ENCODE results near the gene KCNH1.

The KCNH1 gene

GRCh38 chr1:210898473-210898872 is 235.5 kb downstream of the KCNH1 start:
- no peak for DNase-seq (ENCODE audit: extremely low read depth in 1 of 2, low read depth in 1 of 2)

- DNase-seq (ENCODE audit: extremely low read depth in 1 of 2, low read depth in 1 of 2), result no peak
Measured at GRCh38 chr1:210883821-210884220, 250.1 kb downstream of the KCNH1 start.

- DNase-seq (ENCODE audit: extremely low read depth in 1 of 2, low read depth in 1 of 2), result no peak
Measured at GRCh38 chr1:210882414-210883221, 251.3 kb downstream of the KCNH1 start.

GRCh38 chr1:210878564-210878963 is 255.4 kb downstream of the KCNH1 start:
- DNase-seq (ENCODE audit: extremely low read depth in 1 of 2, low read depth in 1 of 2), result no peak

GRCh38 chr1:210876275-210876674 is 257.7 kb downstream of the KCNH1 start:
- DNase-seq (ENCODE audit: extremely low read depth in 1 of 2, low read depth in 1 of 2), result no peak

GRCh38 chr1:210866532-210866931 is 267.4 kb downstream of the KCNH1 start:
- no peak for DNase-seq (ENCODE audit: extremely low read depth in 1 of 2, low read depth in 1 of 2)

GRCh38 chr1:210857705-210858104 is 276.2 kb downstream of the KCNH1 start:
- DNase-seq (ENCODE audit: extremely low read depth in 1 of 2, low read depth in 1 of 2), result no peak

- no peak for DNase-seq (ENCODE audit: extremely low read depth in 1 of 2, low read depth in 1 of 2)
Measured at GRCh38 chr1:210857146-210857663, 276.7 kb downstream of the KCNH1 start.

GRCh38 chr1:210855440-210855839 is 278.5 kb downstream of the KCNH1 start:
- no peak for DNase-seq (ENCODE audit: extremely low read depth in 1 of 2, low read depth in 1 of 2)

- DNase-seq (ENCODE audit: extremely low read depth in 1 of 2, low read depth in 1 of 2), result no peak
Measured at GRCh38 chr1:210853276-210853675, 280.7 kb downstream of the KCNH1 start.

GRCh38 chr1:210850556-210850955 is 283.4 kb downstream of the KCNH1 start:
- DNase-seq (ENCODE audit: extremely low read depth in 1 of 2, low read depth in 1 of 2), result no peak

- DNase-seq (ENCODE audit: extremely low read depth in 1 of 2, low read depth in 1 of 2), result no peak
Measured at GRCh38 chr1:210848474-210848873, 285.5 kb downstream of the KCNH1 start.

GRCh38 chr1:210841926-210842625 is 291.9 kb downstream of the KCNH1 start:
- no peak for DNase-seq (ENCODE audit: extremely low read depth in 1 of 2, low read depth in 1 of 2)

GRCh38 chr1:210830034-210831028 is 303.6 kb downstream of the KCNH1 start:
- no peak for DNase-seq (ENCODE audit: extremely low read depth in 1 of 2, low read depth in 1 of 2)

- no peak for DNase-seq (ENCODE audit: extremely low read depth in 1 of 2, low read depth in 1 of 2)
Measured at GRCh38 chr1:210828996-210829596, 304.9 kb downstream of the KCNH1 start.

- no peak for DNase-seq (ENCODE audit: extremely low read depth in 1 of 2, low read depth in 1 of 2)
Measured at GRCh38 chr1:210827481-210827880, 306.5 kb downstream of the KCNH1 start.

- DNase-seq (ENCODE audit: extremely low read depth in 1 of 2, low read depth in 1 of 2), result no peak
Measured at GRCh38 chr1:210826686-210827085, 307.3 kb downstream of the KCNH1 start.

- DNase-seq (ENCODE audit: extremely low read depth in 1 of 2, low read depth in 1 of 2), result no peak
Measured at GRCh38 chr1:210822932-210823331, 311.0 kb downstream of the KCNH1 start.

GRCh38 chr1:210822241-210822640 is 311.7 kb downstream of the KCNH1 start:
- no peak for DNase-seq (ENCODE audit: extremely low read depth in 1 of 2, low read depth in 1 of 2)

- DNase-seq (ENCODE audit: extremely low read depth in 1 of 2, low read depth in 1 of 2), result no peak
Measured at GRCh38 chr1:210821615-210822014, 312.3 kb downstream of the KCNH1 start.
